HG02678 (cell line): Measurements from ENCODE around the gene ZGPAT.

Experiments used
- ATAC-seq: cut with Tn5 transposase; IDR thresholded peaks from one replicate; pipeline ENCODE4 v1.9.1; 2021; ENCODE audit warnings: mild to moderate bottlenecking, moderate library complexity; ENCODE audit not compliant: unreplicated experiment

Gene ZGPAT

GRCh38 chr20:63778034-63778752, 70.4 kb downstream of the ZGPAT start:
- ATAC-seq: no peak

GRCh38 chr20:63778857-63779256, 71.0 kb downstream of the ZGPAT start:
- no peak for ATAC-seq

GRCh38 chr20:63781181-63781580, 73.3 kb downstream of the ZGPAT start:
- ATAC-seq: no peak

- no peak for ATAC-seq
Observed at GRCh38 chr20:63782051-63782471, 74.2 kb downstream of the ZGPAT start.

GRCh38 chr20:63782521-63782971, 74.7 kb downstream of the ZGPAT start:
- no peak for ATAC-seq

GRCh38 chr20:63783970-63784369, 76.1 kb downstream of the ZGPAT start:
- no peak for ATAC-seq

- no peak for ATAC-seq
Observed at GRCh38 chr20:63785691-63786131, 77.9 kb downstream of the ZGPAT start.
